HepG2 (cell line): ENCODE measurements around the gene TSHZ2. TPM values are rescaled to one million over a fixed set of nuclear protein-coding genes. Genes with fewer than 3 reads are reported as not detected.

Experiments used
- AKAP8 ChIP-seq: sonication (generic); formaldehyde crosslinking; IDR thresholded peaks from 2 replicates; pipeline ENCODE4 v1.5.1; 2020; ENCODE audit warnings: mild to moderate bottlenecking, missing genetic modification reagents
- ARHGAP35 ChIP-seq: sonication (generic); formaldehyde crosslinking; IDR thresholded peaks from 2 replicates; pipeline ENCODE4 v1.9.0; 2022; ENCODE audit warnings: mild to moderate bottlenecking, inconsistent platforms, moderate library complexity, missing genetic modification reagents, borderline replicate concordance
- ATM ChIP-seq: fragments of 450-650 bp; IDR thresholded peaks from 2 replicates; pipeline ENCODE4 v1.7.1; 2017; ENCODE audit warnings: mild to moderate bottlenecking, borderline replicate concordance
- FOSL2 ChIP-seq: sonication (generic); formaldehyde crosslinking; IDR thresholded peaks from 2 replicates; pipeline ENCODE4 v1.4.0; 2020; ENCODE audit warnings: missing genetic modification reagents
- HNRNPL ChIP-seq: fragments of 200-400 bp; formaldehyde crosslinking; IDR thresholded peaks from 2 replicates; pipeline ENCODE4 v1.6.1; 2017; ENCODE audit warnings: mild to moderate bottlenecking, low read depth, low read length
- MEIS2 ChIP-seq: sonication (generic); formaldehyde crosslinking; IDR thresholded peaks from 2 replicates; pipeline ENCODE4 v1.9.0; 2021; ENCODE audit warnings: mild to moderate bottlenecking, missing genetic modification reagents
- NFIB ChIP-seq: sonication (generic); formaldehyde crosslinking; IDR thresholded peaks from 2 replicates; pipeline ENCODE4 v1.9.0; 2021; ENCODE audit warnings: missing genetic modification reagents, mild to moderate bottlenecking, borderline replicate concordance
- PCBP2 ChIP-seq: fragments of 200-400 bp; formaldehyde crosslinking; optimal IDR thresholded peaks from 2 replicates; pipeline ENCODE3; 2018; ENCODE audit warnings: low read length, low read depth; ENCODE audit not compliant: poor library complexity, severe bottlenecking
- SPEN ChIP-seq: sonication (generic); formaldehyde crosslinking; IDR thresholded peaks from 2 replicates; pipeline ENCODE4 v1.5.1; 2020; ENCODE audit warnings: low read depth, mild to moderate bottlenecking, missing genetic modification reagents
- SUZ12 ChIP-seq: fragments of 150-350 bp; IDR thresholded peaks from 2 replicates; pipeline ENCODE4 v1.6.1; 2014; ENCODE audit warnings: low read depth, low read length
- TCF7L2 ChIP-seq: IDR thresholded peaks from 2 replicates; pipeline ENCODE4 v1.6.1; 2011; ENCODE audit warnings: mild to moderate bottlenecking, low read depth, low read length, moderate library complexity
- ZMAT3 ChIP-seq: sonication (generic); formaldehyde crosslinking; conservative IDR thresholded peaks from 2 replicates; pipeline ENCODE4 v1.7.0; 2021; ENCODE audit warnings: missing genetic modification reagents
- ZNF274 ChIP-seq: sonication (generic); formaldehyde crosslinking; IDR thresholded peaks from 2 replicates; pipeline ENCODE4 v1.5.1; 2020; ENCODE audit warnings: mild to moderate bottlenecking, missing genetic modification reagents
- ZNF556 ChIP-seq: sonication (generic); formaldehyde crosslinking; IDR thresholded peaks from 2 replicates; pipeline ENCODE4 v1.4.0; 2020; ENCODE audit warnings: mild to moderate bottlenecking, missing genetic modification reagents, borderline replicate concordance
- ZNF816 ChIP-seq: sonication (generic); formaldehyde crosslinking; IDR thresholded peaks from 2 replicates; pipeline ENCODE4 v1.8.0; 2022; ENCODE audit warnings: missing genetic modification reagents, mild to moderate bottlenecking, borderline replicate concordance
- ZSCAN29 ChIP-seq: sonication (generic); formaldehyde crosslinking; conservative IDR thresholded peaks from 2 replicates; pipeline ENCODE4 v1.4.0; 2020; ENCODE audit warnings: mild to moderate bottlenecking, missing genetic modification reagents
- polyA plus RNA-seq, 8 experiments: library from polyadenylated mRNA; depleted of rRNA in 3 of 8; stranded (reverse) in 7 of 8; unstranded in 1 of 8; fragments of >200 nt; fragmentation: Illumina TruSeq in 4 of 8; extraction: Trizol in 4 of 8; gene quantifications; 2 replicates each; pipeline versions ENCODE4 v1.2.1 to v1.2.3, GENCODE V29; 2011 to 2016; ENCODE audit warnings: low read depth in 4 of 8, missing spikeins in 1 of 8, mixed read lengths in 1 of 8; ENCODE audit not compliant: insufficient read depth in 1 of 8
- total RNA-seq, 5 experiments: library from RNA; depleted of rRNA; stranded (reverse); fragments of >200 nt; fragmentation: Illumina TruSeq; extraction: Trizol; gene quantifications; 2 replicates each; pipeline ENCODE4 v1.2.3, GENCODE V29; 2016; ENCODE audit warnings: low read depth in 1 of 5
- TF ChIP-seq, protein P1 (sequence below): sonication (generic); formaldehyde crosslinking; IDR thresholded peaks from 2 replicates; pipeline ENCODE4 v1.4.0; 2020; ENCODE audit warnings: missing genetic modification reagents, mild to moderate bottlenecking, borderline replicate concordance
- TF ChIP-seq, protein P2 (sequence below): sonication (generic); formaldehyde crosslinking; IDR thresholded peaks from 2 replicates; pipeline ENCODE4 v1.8.0; 2022; ENCODE audit warnings: mild to moderate bottlenecking, missing genetic modification reagents, moderate library complexity
- TF ChIP-seq, protein P3 (sequence below): sonication (generic); formaldehyde crosslinking; IDR thresholded peaks from 2 replicates; pipeline ENCODE4 v1.5.1; 2020; ENCODE audit warnings: mild to moderate bottlenecking, moderate library complexity, missing genetic modification reagents
- TF ChIP-seq, protein P4 (sequence below): sonication (generic); formaldehyde crosslinking; IDR thresholded peaks from 2 replicates; pipeline ENCODE4 v1.4.0; 2020; ENCODE audit warnings: mild to moderate bottlenecking, low read depth, missing genetic modification reagents

TSHZ2 gene
- total and polyA plus RNA-seq, 2 of the 13 experiments (the other 11 are each of a cell fraction or from before 2014, with no cell fraction given) = 0.01 TPM; not detected in 1

DNA sequence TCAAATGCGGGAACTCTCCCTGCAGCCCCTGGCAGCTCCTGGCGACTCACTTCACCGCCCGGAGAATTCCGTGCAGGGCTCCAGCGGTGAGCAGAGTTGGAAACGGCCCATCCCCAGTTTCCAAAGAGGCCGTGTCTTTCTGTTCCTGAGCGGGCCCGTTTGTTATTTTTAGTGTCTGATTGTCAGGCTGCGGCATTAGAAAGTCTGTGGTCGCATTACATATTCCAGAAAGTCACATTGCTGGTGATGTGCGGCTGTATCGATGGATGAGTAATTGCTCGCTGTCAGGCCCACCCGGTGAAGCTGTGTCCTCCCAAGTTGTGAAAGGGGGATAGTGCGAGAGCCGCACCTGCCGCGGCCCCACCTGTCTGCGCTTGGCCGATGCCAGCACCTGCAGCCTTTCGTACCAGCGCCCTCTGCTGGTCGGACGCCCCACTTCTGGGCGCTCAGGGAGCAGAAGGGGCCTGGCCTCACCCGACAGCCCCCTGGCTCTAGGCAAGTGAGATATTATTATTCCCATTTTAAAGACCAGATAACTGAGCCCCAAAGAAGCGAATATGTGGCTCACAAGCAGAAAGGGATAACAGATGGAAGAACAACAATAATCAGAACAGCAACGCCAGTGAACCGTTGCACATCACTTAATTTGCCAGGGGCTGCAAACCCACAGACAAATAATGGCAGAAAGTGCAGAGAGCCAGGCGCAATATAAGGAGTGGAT is 244.9 kb downstream of the TSHZ2 start (continued):
- TF ChIP-seq, protein P1, sequence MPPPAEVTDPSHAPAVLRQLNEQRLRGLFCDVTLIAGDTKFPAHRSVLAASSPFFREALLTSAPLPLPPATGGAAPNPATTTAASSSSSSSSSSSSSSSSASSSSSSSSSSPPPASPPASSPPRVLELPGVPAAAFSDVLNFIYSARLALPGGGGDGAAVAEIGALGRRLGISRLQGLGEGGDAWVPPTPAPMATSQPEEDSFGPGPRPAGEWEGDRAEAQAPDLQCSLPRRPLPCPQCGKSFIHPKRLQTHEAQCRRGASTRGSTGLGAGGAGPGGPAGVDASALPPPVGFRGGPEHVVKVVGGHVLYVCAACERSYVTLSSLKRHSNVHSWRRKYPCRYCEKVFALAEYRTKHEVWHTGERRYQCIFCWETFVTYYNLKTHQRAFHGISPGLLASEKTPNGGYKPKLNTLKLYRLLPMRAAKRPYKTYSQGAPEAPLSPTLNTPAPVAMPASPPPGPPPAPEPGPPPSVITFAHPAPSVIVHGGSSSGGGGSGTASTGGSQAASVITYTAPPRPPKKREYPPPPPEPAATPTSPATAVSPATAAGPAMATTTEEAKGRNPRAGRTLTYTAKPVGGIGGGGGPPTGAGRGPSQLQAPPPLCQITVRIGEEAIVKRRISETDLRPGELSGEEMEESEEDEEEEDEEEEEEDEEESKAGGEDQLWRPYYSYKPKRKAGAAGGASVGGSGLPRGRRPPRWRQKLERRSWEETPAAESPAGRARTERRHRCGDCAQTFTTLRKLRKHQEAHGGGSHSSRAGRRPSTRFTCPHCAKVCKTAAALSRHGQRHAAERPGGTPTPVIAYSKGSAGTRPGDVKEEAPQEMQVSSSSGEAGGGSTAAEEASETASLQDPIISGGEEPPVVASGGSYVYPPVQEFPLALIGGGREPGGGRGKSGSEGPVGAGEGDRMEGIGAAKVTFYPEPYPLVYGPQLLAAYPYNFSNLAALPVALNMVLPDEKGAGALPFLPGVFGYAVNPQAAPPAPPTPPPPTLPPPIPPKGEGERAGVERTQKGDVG (CRISPR knock-in tag) = no peak
- no peak for TF ChIP-seq ARHGAP35 (CRISPR knock-in tag)
- TF ChIP-seq, protein P2, sequence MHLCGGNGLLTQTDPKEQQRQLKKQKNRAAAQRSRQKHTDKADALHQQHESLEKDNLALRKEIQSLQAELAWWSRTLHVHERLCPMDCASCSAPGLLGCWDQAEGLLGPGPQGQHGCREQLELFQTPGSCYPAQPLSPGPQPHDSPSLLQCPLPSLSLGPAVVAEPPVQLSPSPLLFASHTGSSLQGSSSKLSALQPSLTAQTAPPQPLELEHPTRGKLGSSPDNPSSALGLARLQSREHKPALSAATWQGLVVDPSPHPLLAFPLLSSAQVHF (CRISPR knock-in tag) = no peak
- TF ChIP-seq SUZ12 = no peak
- TF ChIP-seq, protein P3, sequence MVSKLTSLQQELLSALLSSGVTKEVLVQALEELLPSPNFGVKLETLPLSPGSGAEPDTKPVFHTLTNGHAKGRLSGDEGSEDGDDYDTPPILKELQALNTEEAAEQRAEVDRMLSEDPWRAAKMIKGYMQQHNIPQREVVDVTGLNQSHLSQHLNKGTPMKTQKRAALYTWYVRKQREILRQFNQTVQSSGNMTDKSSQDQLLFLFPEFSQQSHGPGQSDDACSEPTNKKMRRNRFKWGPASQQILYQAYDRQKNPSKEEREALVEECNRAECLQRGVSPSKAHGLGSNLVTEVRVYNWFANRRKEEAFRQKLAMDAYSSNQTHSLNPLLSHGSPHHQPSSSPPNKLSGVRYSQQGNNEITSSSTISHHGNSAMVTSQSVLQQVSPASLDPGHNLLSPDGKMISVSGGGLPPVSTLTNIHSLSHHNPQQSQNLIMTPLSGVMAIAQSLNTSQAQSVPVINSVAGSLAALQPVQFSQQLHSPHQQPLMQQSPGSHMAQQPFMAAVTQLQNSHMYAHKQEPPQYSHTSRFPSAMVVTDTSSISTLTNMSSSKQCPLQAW (CRISPR knock-in tag) = peak; percentile 87
- TF ChIP-seq PCBP2 = no peak
- TF ChIP-seq FOSL2 (CRISPR knock-in tag) = peak; percentile 39; the same call in 1 of the 2 replicates
- no peak; the same call in 1 of the 2 replicates for TF ChIP-seq ZNF274 (CRISPR knock-in tag)
- TF ChIP-seq ATM = no peak
- no peak for TF ChIP-seq ZSCAN29
- no peak for TF ChIP-seq HNRNPL
- no peak for TF ChIP-seq ZNF816 (CRISPR knock-in tag)
- no peak for TF ChIP-seq AKAP8 (CRISPR knock-in tag)
- no peak for TF ChIP-seq TCF7L2
- no peak for TF ChIP-seq NFIB (CRISPR knock-in tag)
- TF ChIP-seq, protein P4, sequence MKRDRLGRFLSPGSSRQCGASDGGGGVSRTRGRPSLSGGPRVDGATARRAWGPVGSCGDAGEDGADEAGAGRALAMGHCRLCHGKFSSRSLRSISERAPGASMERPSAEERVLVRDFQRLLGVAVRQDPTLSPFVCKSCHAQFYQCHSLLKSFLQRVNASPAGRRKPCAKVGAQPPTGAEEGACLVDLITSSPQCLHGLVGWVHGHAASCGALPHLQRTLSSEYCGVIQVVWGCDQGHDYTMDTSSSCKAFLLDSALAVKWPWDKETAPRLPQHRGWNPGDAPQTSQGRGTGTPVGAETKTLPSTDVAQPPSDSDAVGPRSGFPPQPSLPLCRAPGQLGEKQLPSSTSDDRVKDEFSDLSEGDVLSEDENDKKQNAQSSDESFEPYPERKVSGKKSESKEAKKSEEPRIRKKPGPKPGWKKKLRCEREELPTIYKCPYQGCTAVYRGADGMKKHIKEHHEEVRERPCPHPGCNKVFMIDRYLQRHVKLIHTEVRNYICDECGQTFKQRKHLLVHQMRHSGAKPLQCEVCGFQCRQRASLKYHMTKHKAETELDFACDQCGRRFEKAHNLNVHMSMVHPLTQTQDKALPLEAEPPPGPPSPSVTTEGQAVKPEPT = no peak
- peak; percentile 26; the same call in 1 of the 2 replicates for TF ChIP-seq SPEN (CRISPR knock-in tag)
- TF ChIP-seq MEIS2 = no peak; the same call in 1 of the 2 replicates
- TF ChIP-seq ZNF556 (CRISPR knock-in tag) = no peak
- TF ChIP-seq ZMAT3 = no peak
